H1 (cell line): ENCODE data around the gene PCSK9. TPM values are rescaled to one million over a fixed set of nuclear protein-coding genes. Genes with fewer than 3 reads are reported as not detected.

Experiments
- SAP30 ChIP-seq: fragments of 300-600 bp; sonication (generic); IDR thresholded peaks from 2 replicates; pipeline ENCODE4 v1.7.1; 2012; ENCODE audit warnings: low read length, moderate library complexity, mild to moderate bottlenecking, inconsistent platforms; ENCODE audit not compliant: insufficient read depth, insufficient replicate concordance
- polyA plus RNA-seq, 7 experiments: library from polyadenylated mRNA; depleted of rRNA in 3 of 7; stranded (reverse) in 5 of 7; unstranded in 2 of 7; fragments of >200 nt in 5 of 7; fragments of 200-250 nt in 2 of 7; gene quantifications; 1 replicate in 5 of 7; 2 replicates in 1 of 7; 4 replicates in 1 of 7; pipeline versions ENCODE4 v1.2.1 to v1.2.3, GENCODE V29; 2011 to 2013; ENCODE audit warnings: missing spikeins in 2 of 7, mixed read lengths in 2 of 7
- total RNA-seq: library from RNA; stranded (reverse); fragmentation: NEBNext Ultra II Directional; extraction: Animal tissue kit (Norgen Biotek cat#: 25700); gene quantifications from 2 replicates; pipeline ENCODE4 v1.2.1, GENCODE V29; 2021

Gene PCSK9
- total and polyA plus RNA-seq, 2 of the 8 experiments (the other 6 are each of a cell fraction or from before 2014, with no cell fraction given): 22.3 to 32.3 TPM

DNA sequence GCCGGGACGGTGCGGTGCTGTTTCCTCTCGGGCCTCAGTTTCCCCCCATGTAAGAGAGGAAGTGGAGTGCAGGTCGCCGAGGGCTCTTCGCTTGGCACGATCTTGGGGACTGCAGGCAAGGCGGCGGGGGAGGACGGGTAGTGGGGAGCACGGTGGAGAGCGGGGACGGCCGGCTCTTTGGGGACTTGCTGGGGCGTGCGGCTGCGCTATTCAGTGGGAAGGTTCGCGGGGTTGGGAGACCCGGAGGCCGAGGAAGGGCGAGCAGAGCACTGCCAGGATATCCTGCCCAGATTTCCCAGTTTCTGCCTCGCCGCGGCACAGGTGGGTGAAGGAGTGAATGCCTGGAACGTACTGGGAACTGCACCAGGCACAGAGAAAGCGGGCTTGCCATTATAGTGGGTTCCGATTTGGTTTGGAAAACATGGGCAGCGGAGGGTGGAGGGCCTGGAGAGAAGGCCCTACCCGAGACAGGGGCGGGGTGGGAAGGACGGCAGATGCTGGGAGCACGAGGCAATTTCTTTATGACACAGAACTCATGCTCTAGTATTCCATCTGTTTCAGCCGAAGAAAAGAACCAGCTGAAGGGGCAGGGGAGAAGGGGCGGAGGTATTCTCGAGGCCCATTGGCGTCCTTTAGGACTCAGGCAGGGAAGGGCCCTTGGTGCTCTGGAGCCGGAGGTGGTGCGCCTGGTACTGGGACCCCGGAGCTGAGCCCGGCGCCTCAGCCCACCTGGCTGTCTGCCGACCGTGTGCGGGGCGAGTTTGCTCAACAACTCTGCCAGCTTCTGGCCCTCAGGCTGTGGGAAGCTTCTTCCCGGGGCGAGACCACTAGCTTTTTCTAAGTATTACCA lies 960 bp downstream of the PCSK9 start (continued):
- no peak for TF ChIP-seq SAP30
